T-helper 1 cell treated with Interleukin-12 subunit alpha and Interleukin-12 subunit beta and Interleukin-4 antibody, amounts not matched to agents 30 μg/mL and 1 μg/mL, for 36 hours (primary cell): ENCODE measurements around the gene TNS1.

Source experiments
- H3K27ac Mint-ChIP-seq: one replicate; pipeline ENCODE4 v1.8.0; 2021; ENCODE audit warnings: mild to moderate bottlenecking, mixed read lengths
- H3K27me3 Mint-ChIP-seq: one replicate; pipeline ENCODE4 v1.8.0; 2021; ENCODE audit warnings: low read depth, mixed read lengths
- H3K36me3 Mint-ChIP-seq: one replicate; pipeline ENCODE4 v1.8.0; 2021; ENCODE audit warnings: low read depth, mixed read lengths
- H3K4me1 Mint-ChIP-seq: one replicate; pipeline ENCODE4 v1.8.0; 2021; ENCODE audit warnings: low read depth, mixed read lengths
- H3K4me3 Mint-ChIP-seq: one replicate; pipeline ENCODE4 v1.8.0; 2021; ENCODE audit warnings: mild to moderate bottlenecking, moderate library complexity, mixed read lengths
- H3K9me3 Mint-ChIP-seq: one replicate; pipeline ENCODE4 v1.8.0; 2021; ENCODE audit warnings: mixed read lengths

TNS1 gene

DNA sequence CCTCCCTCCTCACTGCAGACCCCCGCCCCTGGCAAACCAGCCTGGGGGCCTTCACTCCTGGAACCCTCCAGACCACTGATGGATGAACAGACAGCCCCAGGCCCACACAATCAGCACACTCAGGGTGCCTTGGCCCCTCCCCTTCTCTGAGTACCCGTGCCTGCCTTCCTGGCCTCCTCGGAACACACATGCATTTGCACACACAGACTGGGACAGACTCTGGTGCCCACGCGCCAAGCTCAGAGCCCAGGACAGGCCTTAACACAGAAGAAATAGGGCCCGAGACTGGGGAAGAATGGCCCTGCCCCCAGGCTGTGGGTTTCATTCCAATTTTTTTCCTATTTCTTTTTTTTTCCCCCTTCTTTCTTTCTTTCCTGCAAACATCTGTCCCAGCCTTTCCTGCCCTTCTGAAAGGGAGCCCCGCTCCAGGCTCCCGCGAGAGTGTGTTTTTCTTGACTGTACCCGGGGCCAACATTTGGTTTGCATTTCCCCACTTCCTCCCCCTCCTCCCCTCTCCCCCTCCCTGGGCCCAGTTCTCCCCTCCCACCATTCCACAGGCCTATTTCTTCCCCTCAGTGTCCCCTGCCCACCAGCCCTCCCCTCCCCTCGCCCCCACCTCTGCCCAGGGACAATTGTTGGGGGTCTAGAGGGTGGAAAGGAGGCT is 618 bp upstream of the TNS1 start:
- H3K36me3 Mint-ChIP-seq: no peaks in the 10 kb centered on the region
- no peak overlapping the region for H3K27ac Mint-ChIP-seq
- no peak overlapping the region for H3K4me3 Mint-ChIP-seq

DNA sequence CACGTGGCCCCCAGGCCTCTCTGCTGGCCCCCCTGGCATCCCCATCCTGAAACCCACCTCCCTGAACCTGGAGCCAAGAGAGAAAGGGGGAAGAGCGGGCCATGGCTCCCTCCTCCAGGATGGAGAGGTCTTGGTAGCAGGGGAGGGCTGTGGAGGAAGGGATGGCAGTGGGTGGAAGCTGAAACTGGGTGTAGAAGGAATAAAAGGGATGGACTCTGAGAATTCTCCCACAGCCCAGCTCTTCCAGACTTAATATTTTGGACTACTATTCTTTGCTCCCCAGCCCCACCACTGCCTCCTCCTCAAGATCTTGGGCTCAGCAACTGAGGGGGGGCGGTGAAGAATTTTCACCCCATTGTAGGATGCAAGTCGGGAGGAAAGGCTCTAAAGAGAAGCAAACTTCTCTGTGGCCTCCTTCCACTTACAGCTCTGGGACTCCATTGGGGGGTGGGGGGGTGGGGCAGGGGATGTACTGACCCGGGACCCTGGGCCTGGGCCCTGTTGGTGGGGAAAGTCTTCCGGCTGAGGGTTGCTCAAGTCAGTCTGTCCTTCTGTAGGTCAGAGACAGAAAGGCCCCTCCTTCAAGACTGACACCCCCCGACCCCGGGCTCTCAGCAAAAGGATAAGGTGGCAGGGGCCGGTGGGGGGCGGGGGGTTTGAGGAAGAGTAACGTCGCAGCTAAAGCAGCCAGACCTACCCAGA is 501 bp downstream of the TNS1 start:
- Mint-ChIP-seq H3K4me1 (no peaks in the 10 kb centered on the region), H3K4me3 (no peak overlapping the region), H3K27ac (no peak overlapping the region), H3K9me3 (no peaks in the 10 kb centered on the region), H3K27me3 (no peaks in the 10 kb centered on the region), H3K36me3 (no peaks in the 10 kb centered on the region)

More for the DNA sequence above, 618 bp upstream of the TNS1 start:
- Mint-ChIP-seq H3K9me3 (no peaks in the 10 kb centered on the region), H3K27me3 (peaks cover 6% of the 10 kb centered on the region), H3K4me1 (no peaks in the 10 kb centered on the region)

DNA sequence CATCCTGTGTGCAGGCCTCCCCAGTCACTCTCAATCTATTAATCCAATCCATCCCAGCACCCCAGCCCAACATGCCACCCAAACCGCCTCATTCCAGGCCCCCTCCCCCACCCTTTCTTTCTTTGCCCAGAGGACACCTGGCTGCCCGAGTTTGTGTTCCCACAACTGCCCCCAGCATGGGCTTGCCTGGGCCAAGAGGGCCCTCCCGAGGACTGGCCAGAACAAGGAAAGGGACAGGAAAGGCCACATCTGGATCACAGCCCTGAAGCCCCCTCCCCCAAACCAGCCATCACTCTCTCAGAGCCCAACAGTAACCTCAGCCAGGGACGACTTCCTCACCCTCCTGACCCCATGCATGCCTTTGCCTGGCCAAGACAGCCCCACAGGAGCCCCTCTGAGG is 1.2 kb downstream of the TNS1 start:
- Mint-ChIP-seq H3K4me3 (no peak overlapping the region), H3K27me3 (no peaks in the 10 kb centered on the region), H3K36me3 (no peaks in the 10 kb centered on the region), H3K4me1 (no peaks in the 10 kb centered on the region), H3K27ac (no peak overlapping the region), H3K9me3 (no peaks in the 10 kb centered on the region)

DNA sequence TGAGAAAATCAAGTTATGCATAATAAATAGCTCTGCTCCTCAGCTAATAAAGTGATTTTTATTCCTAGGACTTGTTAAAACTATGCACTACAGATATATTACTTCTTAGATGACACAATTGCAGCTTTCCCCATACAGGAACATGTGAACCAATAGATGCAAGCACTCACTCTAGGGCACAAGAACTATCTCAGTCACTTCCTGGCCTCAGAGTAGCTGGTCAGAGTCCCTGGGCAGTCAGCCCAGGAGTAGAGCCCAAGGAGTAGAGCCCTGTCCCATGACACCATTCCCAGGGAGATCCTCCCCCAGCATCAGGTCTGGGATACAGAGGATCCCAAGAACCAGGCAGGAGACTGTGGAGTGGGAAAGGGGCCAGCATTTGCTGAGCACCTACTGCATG is 2.7 kb downstream of the TNS1 start:
- Mint-ChIP-seq H3K4me3 (no peak overlapping the region), H3K4me1 (no peaks in the 10 kb centered on the region), H3K27me3 (no peaks in the 10 kb centered on the region), H3K9me3 (no peaks in the 10 kb centered on the region), H3K36me3 (no peaks in the 10 kb centered on the region), H3K27ac (no peak overlapping the region)

DNA sequence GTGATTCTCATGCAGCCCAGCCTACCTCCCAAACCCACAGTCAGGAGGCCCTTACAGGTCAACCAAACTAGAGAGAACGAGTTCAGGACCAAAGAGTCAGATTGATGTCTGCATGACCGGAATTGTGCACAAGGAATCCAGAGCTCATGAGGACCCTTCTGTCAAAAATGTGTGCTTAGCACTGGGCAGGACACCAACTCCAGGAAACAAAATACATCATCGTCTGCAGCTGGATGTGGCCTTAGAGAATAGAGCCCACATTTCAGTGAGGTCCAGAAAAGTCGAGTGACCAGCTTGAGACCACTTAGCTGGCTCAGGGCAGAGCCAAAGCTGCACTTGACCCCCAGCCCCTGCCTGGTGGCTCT is 3.2 kb downstream of the TNS1 start:
- no peaks in the 10 kb centered on the region for H3K4me1 Mint-ChIP-seq
- no peaks in the 10 kb centered on the region for H3K9me3 Mint-ChIP-seq
- H3K27ac Mint-ChIP-seq: no peak overlapping the region
- H3K4me3 Mint-ChIP-seq: no peak overlapping the region
- H3K36me3 Mint-ChIP-seq: no peaks in the 10 kb centered on the region
- no peaks in the 10 kb centered on the region for H3K27me3 Mint-ChIP-seq

DNA sequence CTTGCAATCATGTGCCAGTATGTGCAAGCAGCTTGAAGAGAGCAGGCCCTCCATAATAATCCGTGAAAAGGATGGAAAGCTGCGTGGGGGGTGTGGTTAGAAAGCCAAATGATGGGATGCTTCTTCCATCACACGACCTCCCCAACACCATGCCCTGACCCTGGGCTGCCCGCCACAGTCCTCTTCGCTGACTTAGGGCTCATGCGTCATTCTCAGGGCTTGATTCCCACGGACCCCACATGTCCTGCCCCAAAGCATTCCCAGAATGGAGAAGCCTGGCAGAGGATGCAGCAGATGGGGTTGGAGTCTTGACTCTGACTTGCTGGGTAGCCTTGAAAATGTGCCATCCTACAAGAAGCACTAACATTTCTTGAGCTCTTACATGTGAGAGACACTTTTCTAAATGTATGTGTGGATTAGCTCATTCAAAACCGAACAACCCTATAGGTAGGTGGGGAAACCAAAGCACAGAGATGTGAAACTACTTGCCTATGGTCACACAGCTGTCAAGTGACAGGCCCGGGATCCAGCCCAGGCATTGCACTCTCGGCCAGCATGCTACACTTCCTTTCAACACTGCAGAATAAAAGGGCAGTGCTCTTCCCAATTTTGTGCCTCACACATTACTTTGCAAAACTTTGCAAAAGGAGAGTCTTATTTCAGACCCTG is 3.7 kb downstream of the TNS1 start:
- Mint-ChIP-seq H3K4me3 (no peak overlapping the region), H3K4me1 (no peaks in the 10 kb centered on the region), H3K27me3 (no peaks in the 10 kb centered on the region), H3K36me3 (no peaks in the 10 kb centered on the region), H3K9me3 (no peaks in the 10 kb centered on the region), H3K27ac (no peak overlapping the region)

DNA sequence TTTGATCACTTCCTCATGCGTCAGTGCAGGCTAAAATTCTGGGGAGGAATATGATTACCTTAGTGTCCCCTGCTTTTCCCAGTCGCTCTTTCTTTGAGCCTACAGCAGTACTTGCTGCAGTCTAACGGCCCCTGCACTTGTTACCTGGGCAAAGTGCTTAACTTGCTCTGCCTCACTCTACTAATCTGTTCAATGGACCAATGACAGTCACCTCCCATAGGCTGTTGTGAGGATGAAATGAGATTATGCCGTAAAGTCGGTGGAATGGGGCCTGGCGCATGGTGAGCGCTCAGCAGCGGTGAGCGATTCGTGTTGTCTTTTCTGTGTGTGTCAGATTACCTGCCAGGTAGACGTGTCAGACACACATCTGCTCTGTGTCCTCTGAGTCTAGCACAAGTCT is 5.3 kb downstream of the TNS1 start:
- Mint-ChIP-seq H3K27me3 (no peaks in the 10 kb centered on the region), H3K27ac (no peak overlapping the region), H3K9me3 (no peaks in the 10 kb centered on the region), H3K4me3 (no peak overlapping the region), H3K4me1 (no peaks in the 10 kb centered on the region), H3K36me3 (no peaks in the 10 kb centered on the region)

DNA sequence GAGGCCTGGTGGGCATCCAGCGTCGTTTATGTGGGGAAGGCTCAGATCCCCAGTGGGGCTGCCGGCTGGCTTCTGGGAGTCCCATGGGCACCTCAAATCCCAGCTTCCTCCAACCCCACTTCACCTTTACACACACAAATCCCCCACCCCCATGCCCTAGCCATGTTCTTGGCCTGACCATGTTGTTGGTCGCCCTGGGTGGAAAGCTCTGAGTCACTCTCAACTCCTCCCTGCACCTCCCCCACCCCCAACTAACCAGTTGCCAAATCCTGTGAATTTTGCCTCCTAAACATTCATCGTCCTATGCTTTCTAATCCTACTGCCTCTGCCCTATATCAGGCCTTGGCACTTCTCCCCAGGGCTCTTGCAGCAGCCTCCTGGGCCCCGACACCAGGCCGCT is 6.4 kb downstream of the TNS1 start:
- Mint-ChIP-seq H3K9me3 (no peaks in the 10 kb centered on the region), H3K4me3 (no peak overlapping the region), H3K27me3 (no peaks in the 10 kb centered on the region), H3K36me3 (no peaks in the 10 kb centered on the region), H3K4me1 (no peaks in the 10 kb centered on the region), H3K27ac (no peak overlapping the region)

DNA sequence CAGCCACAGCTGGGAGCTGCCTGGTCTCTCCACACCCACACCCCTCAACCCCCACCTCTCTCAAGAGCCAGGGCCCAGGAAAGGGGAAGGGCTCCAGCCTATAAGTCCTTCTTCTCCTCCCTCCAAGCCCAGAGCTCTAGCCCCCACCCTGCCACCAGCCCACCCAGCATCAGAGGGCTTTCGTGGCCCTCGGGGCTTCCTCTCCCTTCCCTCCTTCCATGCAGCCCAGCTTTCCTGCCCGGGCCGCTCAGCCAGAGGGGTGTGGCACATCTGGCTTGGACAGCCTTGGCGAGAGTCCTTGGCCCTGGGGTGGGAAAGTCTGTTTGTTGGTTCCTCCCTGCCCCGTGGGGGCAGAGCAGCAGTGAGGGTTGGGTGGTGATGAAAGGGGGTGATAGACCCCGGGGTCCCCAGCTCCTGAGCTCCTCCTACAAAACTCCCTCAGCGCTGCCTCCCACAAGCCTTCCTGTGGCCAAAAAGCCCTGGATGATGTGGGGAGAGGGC is 7.0 kb downstream of the TNS1 start:
- Mint-ChIP-seq H3K4me3 (no peak overlapping the region), H3K27me3 (no peaks in the 10 kb centered on the region), H3K27ac (no peak overlapping the region), H3K36me3 (no peaks in the 10 kb centered on the region), H3K9me3 (no peaks in the 10 kb centered on the region), H3K4me1 (no peaks in the 10 kb centered on the region)

DNA sequence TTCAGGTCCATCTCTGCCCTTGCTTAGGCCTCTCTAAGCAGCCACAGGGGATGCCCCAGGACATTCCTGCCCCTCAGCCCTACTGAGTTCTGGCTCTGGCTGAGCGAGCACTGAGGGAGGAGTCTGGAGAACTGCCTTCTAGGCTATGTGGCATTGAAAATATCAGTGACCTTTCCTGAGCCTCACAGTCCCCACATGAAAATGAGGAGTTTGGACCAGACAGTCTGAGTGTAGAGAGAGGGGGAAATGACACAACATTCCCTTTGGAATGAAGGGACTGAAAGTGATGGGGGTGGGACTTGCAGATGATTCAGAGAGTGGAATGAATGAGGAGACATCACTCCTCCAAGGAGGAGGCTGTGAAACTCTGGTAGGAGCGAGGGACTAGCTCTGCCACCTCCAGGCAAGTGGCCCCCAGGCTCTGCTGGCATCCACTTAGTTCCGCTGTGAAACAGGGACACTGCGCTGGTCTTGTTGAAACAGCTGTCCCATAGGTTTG is 8.0 kb downstream of the TNS1 start:
- Mint-ChIP-seq H3K27ac (no peak overlapping the region), H3K4me1 (no peaks in the 10 kb centered on the region), H3K4me3 (no peak overlapping the region), H3K27me3 (no peaks in the 10 kb centered on the region), H3K9me3 (no peaks in the 10 kb centered on the region), H3K36me3 (no peaks in the 10 kb centered on the region)

DNA sequence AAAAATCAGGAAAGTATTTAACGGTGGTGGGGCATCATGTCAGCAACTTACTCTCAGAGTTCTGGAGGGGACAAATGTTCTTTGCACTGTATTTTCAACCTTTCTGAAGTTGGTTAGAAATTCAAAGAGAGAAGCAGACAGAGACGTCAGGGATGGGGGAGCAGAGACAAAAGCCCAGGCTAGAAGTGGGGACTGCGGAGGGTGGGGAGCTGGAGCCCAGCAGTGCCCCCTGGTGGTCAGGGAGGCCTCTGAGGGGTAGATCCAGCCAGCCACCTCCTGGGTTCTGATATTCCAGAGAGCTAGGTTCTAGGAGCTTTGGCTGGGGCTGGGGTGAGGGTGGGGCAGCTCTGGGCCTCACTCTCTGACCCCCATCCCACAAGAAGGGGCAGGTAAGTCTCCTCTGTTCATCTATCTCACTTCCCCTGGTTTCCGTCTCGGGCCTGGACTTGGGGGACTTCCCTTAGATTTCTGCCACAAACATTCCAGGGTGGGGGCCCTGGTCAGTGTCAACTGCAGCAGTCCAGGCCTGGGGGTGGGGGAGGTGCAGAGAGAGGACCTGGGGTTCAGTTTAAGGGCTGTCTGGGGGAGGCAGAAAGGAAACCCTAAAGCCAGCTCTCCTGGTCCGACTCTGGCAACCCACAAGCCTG is 8.9 kb downstream of the TNS1 start:
- no peak overlapping the region for H3K4me3 Mint-ChIP-seq
- H3K4me1 Mint-ChIP-seq: peaks cover 3% of the 10 kb centered on the region
- H3K9me3 Mint-ChIP-seq: no peaks in the 10 kb centered on the region
- no peaks in the 10 kb centered on the region for H3K36me3 Mint-ChIP-seq
- H3K27ac Mint-ChIP-seq: no peak overlapping the region
- no peaks in the 10 kb centered on the region for H3K27me3 Mint-ChIP-seq

DNA sequence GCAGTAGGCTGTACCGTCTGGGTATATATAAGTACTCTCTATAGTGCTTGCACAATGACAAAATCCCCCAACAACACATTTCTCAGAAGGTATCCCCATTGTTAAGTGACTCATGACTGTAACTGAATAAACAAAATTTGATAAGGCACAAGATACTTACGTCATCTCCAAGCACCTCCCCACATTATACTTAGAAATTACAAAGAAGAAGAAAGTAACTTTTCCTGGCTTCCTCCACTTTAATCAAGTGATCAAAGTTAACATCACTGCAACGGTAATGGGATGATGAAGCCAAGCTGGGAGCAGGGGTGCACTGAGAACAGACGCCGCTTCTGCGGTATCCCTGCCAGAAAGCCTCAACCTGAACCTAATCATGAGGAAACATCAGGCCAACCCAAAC is 9.7 kb downstream of the TNS1 start:
- H3K27me3 Mint-ChIP-seq: no peaks in the 10 kb centered on the region
- no peaks in the 10 kb centered on the region for H3K9me3 Mint-ChIP-seq
- no peak overlapping the region for H3K27ac Mint-ChIP-seq
- no peaks in the 10 kb centered on the region for H3K36me3 Mint-ChIP-seq
- H3K4me3 Mint-ChIP-seq: no peak overlapping the region
- H3K4me1 Mint-ChIP-seq: peaks cover 7% of the 10 kb centered on the region

DNA sequence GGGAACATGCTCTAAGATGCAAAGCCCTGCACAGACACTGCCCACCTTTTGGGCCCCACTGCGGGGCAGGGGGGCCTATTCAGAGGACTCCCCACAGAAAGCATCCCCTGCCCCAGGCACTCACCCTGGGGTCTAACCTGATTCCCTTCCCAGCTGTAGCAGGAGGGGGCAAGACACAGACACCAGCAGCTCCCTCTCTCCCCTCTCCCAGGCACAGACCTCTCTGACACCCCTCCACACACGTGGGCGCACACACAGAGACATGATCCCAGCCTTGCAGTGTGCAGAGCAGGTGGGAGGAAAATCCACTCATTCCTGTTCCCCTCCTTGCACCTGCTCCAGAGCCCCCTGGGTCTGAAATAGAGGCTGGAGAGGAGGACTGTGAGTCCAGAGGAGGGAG is 10.7 kb downstream of the TNS1 start:
- Mint-ChIP-seq H3K36me3 (no peaks in the 10 kb centered on the region), H3K9me3 (no peaks in the 10 kb centered on the region), H3K27me3 (no peaks in the 10 kb centered on the region), H3K27ac (no peak overlapping the region), H3K4me1 (peaks cover 7% of the 10 kb centered on the region), H3K4me3 (no peak overlapping the region)

DNA sequence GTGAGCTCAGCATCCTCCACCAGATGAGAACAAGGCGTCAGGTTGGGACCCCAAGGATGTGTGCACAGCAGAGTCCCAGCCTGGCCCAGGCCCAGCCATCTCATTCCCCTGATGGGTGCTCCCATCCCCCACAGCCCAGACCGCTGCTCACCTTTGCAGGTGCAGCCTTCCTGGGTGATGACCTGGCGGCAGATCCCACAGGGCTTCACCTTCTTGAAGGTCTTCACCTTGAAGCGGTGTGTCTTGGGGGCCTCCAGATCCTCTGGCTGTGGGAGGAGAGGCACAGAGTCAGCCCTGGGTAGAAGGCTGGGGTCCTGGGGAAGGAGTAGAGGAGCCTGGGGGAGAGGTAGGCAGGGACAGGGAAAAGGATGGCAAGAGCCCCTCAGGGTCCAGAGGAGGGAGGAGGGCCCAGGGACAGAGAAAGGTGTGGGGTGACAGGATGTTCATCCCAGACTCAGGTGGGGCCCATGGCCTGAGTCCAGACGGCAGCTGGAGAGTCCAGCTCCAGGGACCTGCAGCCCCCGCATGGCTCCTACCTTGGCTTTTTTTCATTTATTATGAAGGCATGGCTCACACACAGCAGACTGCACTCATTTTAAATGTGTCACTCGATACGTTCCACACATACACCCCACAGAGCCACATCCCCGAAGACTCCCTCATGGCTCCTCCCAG is 11.9 kb downstream of the TNS1 start:
- H3K4me3 Mint-ChIP-seq: no peak overlapping the region
- H3K4me1 Mint-ChIP-seq: peaks cover 7% of the 10 kb centered on the region
- no peaks in the 10 kb centered on the region for H3K36me3 Mint-ChIP-seq
- H3K27me3 Mint-ChIP-seq: no peaks in the 10 kb centered on the region
- no peak overlapping the region for H3K27ac Mint-ChIP-seq
- no peaks in the 10 kb centered on the region for H3K9me3 Mint-ChIP-seq
